K562 (cell line): ENCODE data around the gene DHRS3. TPM values are rescaled to one million over a fixed set of nuclear protein-coding genes. Genes with fewer than 3 reads are reported as not detected.

Source experiments
- GABPA ChIP-seq: fragments of 200-800 bp; sonication (Bioruptor generic); conservative IDR thresholded peaks from 2 replicates; pipeline ENCODE4 v1.6.1; 2016; ENCODE audit warnings: low read depth, missing genetic modification characterization, missing compliant biosample characterization
- HDGF ChIP-seq: fragments of 450-650 bp; IDR thresholded peaks from 2 replicates; pipeline ENCODE4 v1.6.1; 2016
- HOMEZ ChIP-seq: fragments of 250-450 bp; sonication (Bioruptor Pico); IDR thresholded peaks from 2 replicates; pipeline ENCODE4 v1.4.0; 2020; ENCODE audit warnings: mild to moderate bottlenecking, moderate library complexity
- KLF10 ChIP-seq: fragments of 250-450 bp; sonication (Bioruptor Pico); IDR thresholded peaks from 2 replicates; pipeline ENCODE4 v1.6.1; 2021; ENCODE audit warnings: matching md5 sums
- MCM5 ChIP-seq: fragments of 450-650 bp; IDR thresholded peaks from 2 replicates; pipeline ENCODE4 v1.6.1; 2016; ENCODE audit warnings: low read depth
- SMARCA4 ChIP-seq: fragments of 450-650 bp; IDR thresholded peaks from 2 replicates; pipeline ENCODE4 v1.6.1; 2016
- SP1 ChIP-seq: sonication (generic); formaldehyde crosslinking; IDR thresholded peaks from 2 replicates; pipeline ENCODE4 v1.8.1; 2022; ENCODE audit warnings: mild to moderate bottlenecking, missing genetic modification reagents
- TFE3 ChIP-seq: fragments of 450-650 bp; formaldehyde crosslinking; IDR thresholded peaks from 2 replicates; pipeline ENCODE4 v1.4.0; 2020; ENCODE audit warnings: mild to moderate bottlenecking, mixed read lengths
- ZNF407 ChIP-seq: fragments of 450-650 bp; IDR thresholded peaks from 2 replicates; pipeline ENCODE4 v1.6.1; 2016; ENCODE audit warnings: low read depth
- ZNF609 ChIP-seq: sonication (generic); formaldehyde crosslinking; IDR thresholded peaks from 2 replicates; pipeline ENCODE4 v1.8.1; 2023; ENCODE audit warnings: missing genetic modification reagents, mild to moderate bottlenecking, borderline replicate concordance
- polyA plus RNA-seq, 8 experiments: library from polyadenylated mRNA; depleted of rRNA in 4 of 8; stranded (reverse) in 5 of 8; unstranded in 3 of 8; fragments of >200 nt; fragmentation: Nextera tagmentation in 2 of 8; fragmentation: Illumina TruSeq in 1 of 8; extraction: Ambion mirVana in 2 of 8; extraction: Trizol in 1 of 8; gene quantifications; 2 replicates each; pipeline versions ENCODE4 v1.2.1 to v1.2.3, GENCODE V29; 2011 to 2014; ENCODE audit warnings: inconsistent platforms in 1 of 8, missing spikeins in 1 of 8
- total RNA-seq, 7 experiments: library from RNA; depleted of rRNA in 6 of 7; stranded (reverse); fragments of >200 nt in 6 of 7; fragmentation: Illumina TruSeq in 2 of 7; extraction: Trizol in 2 of 7; gene quantifications; 2 replicates each; pipeline versions ENCODE4 v1.2.1 to v1.2.3, GENCODE V29; 2011 to 2021; ENCODE audit warnings: low replicate concordance in 1 of 7

Gene DHRS3
- total and polyA plus RNA-seq, 9 of the 15 experiments (the other 6 are each of a cell fraction or from before 2014, with no cell fraction given) = 21.0 to 116 (median 58.7) TPM

DNA sequence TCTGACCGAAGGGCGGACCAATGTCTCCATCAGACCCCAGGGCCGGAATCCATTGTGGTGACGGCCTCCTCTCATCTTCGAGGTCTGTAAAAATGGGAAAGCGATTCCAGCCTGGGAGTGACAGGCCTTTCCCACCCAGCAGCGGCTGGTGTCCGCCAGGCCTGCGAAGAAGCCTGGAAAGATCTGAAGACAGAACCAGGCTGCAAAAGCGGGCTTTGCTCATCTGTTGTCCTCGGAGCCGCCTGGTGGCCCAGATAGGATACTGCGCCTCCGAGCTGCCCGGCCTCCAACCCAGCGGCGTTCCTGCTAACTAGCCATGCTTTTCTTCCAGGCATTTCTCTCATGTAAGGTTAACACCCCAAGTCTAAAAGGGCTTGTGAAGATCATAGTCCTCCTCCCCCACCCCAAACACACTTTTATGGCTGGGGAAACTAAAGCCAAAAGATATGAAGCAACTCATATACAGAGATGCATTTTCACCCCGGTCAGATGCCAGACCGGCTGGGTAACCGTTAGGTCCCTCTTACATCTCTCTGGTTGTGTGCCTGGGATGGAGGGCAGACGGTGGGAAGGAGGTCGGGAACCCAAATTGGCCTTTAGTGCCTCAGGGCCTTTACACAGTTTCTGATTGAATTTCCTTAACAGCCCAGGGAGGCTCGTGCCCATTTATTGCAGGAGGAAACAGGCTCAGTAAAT lies 1.9 kb upstream of the DHRS3 start (continued):
- TF ChIP-seq ZNF407 = no peak
- no peak for TF ChIP-seq ZNF609 (CRISPR knock-in tag)
- TF ChIP-seq SMARCA4 = no peak
- TF ChIP-seq GABPA (tag) = no peak
- TF ChIP-seq HDGF = no peak
- no peak for TF ChIP-seq SP1 (CRISPR knock-in tag)
- TF ChIP-seq KLF10 (CRISPR knock-in tag) = no peak
- no peak for TF ChIP-seq HOMEZ (CRISPR knock-in tag)
- TF ChIP-seq TFE3 (CRISPR knock-in tag) = no peak
- no peak for TF ChIP-seq MCM5
